Loucy (cell line): Measurements from ENCODE around the gene NXPE1.

ENCODE experiments used
- H2AFZ ChIP-seq: fragments of 200-600 bp; sonication (generic); 2 replicates; pipeline ENCODE4 v1.6.0; 2016; ENCODE audit warnings: antibody characterized with exemption, mild to moderate bottlenecking, low read length, moderate library complexity
- H3F3A ChIP-seq: fragments of 200-600 bp; 2 replicates; pipeline ENCODE4 v1.6.0; 2016; ENCODE audit warnings: antibody characterized with exemption, low read depth, mild to moderate bottlenecking
- H3K27me3 ChIP-seq: fragments of 200-600 bp; sonication (generic); 2 replicates; pipeline ENCODE4 v1.6.1; 2014; ENCODE audit warnings: low read length, mild to moderate bottlenecking; ENCODE audit not compliant: insufficient read depth, poor library complexity, severe bottlenecking
- H3K36me3 ChIP-seq: fragments of 200-600 bp; sonication (generic); 2 replicates; pipeline ENCODE4 v1.6.1; 2016; ENCODE audit warnings: low read length; ENCODE audit not compliant: insufficient read depth
- H3K4me1 ChIP-seq: fragments of 200-600 bp; sonication (generic); 2 replicates; pipeline ENCODE4 v1.5.1; 2014; ENCODE audit warnings: low read length, mild to moderate bottlenecking; ENCODE audit not compliant: insufficient read depth, poor library complexity, severe bottlenecking
- H3K4me2 ChIP-seq: fragments of 200-600 bp; sonication (generic); 2 replicates; pipeline ENCODE4 v1.6.0; 2014; ENCODE audit warnings: antibody characterized with exemption, low read length, low read depth, mild to moderate bottlenecking; ENCODE audit not compliant: poor library complexity, severe bottlenecking
- H3K4me3 ChIP-seq: fragments of 200-600 bp; sonication (generic); 2 replicates; pipeline ENCODE4 v1.5.1; 2014; ENCODE audit warnings: low read length, mild to moderate bottlenecking, mixed read lengths; ENCODE audit not compliant: poor library complexity, severe bottlenecking
- H3K79me2 ChIP-seq: fragments of 200-600 bp; sonication (generic); 2 replicates; pipeline ENCODE4 v1.6.1; 2014; ENCODE audit warnings: low read length; ENCODE audit not compliant: insufficient read depth
- H3K9ac ChIP-seq: fragments of 200-600 bp; sonication (generic); 2 replicates; pipeline ENCODE4 v1.6.0; 2014; ENCODE audit warnings: mild to moderate bottlenecking, low read depth, low read length, moderate library complexity; ENCODE audit not compliant: poor library complexity, severe bottlenecking
- H3K9me2 ChIP-seq: fragments of 200-600 bp; sonication (generic); replicated peaks from 2 replicates; pipeline ENCODE4 v1.6.1; 2016; ENCODE audit warnings: low read depth, low read length, mixed read lengths
- H3K9me3 ChIP-seq: fragments of 200-600 bp; sonication (generic); 2 replicates; pipeline ENCODE4 v1.6.1; 2014; ENCODE audit warnings: mild to moderate bottlenecking, antibody characterized with exemption, low read length, low read depth; ENCODE audit not compliant: insufficient read depth
- H4K20me1 ChIP-seq: fragments of 200-600 bp; sonication (generic); 2 replicates; pipeline ENCODE4 v1.6.0; 2014; ENCODE audit warnings: antibody characterized with exemption, low read length, mild to moderate bottlenecking; ENCODE audit not compliant: insufficient read depth, poor library complexity, severe bottlenecking
- EZH2phosphoT487 ChIP-seq: fragments of 200-600 bp; IDR thresholded peaks from 2 replicates; pipeline ENCODE4 v1.6.1; 2018; ENCODE audit warnings: antibody characterized with exemption, mild to moderate bottlenecking, moderate library complexity, borderline replicate concordance
- TF ChIP-seq, protein P1 (sequence below): fragments of 200-600 bp; sonication (generic); conservative IDR thresholded peaks from 2 replicates; pipeline ENCODE4 v1.5.1; 2014; ENCODE audit warnings: mild to moderate bottlenecking, antibody characterized with exemption, low read length

NXPE1 gene

DNA sequence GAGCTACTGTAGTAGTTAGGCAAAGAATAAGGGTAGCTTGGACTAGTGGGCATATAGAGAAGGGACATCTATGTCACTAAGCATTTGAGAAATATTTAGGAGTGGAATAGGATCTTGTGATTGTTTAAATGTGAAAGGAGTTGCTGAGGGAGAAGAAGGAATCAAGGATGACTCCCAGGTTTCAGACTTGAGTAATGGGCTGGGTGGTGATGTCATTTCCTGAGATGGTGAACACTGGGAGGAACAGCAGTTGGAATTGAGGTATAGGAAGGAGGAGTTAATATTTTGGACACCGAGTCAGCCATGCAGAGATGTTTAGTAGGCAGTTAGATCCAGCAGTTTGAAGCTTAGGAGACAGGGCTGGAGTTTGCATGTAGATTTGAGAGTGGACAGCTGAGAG, 80.3 kb downstream of the NXPE1 start:
- no peaks in the 10 kb centered on the region for H3K9me2 ChIP-seq
- H3K4me3 ChIP-seq, result no peak overlapping the region
- H3F3A ChIP-seq, result no peaks in the 10 kb centered on the region
- no peaks in the 10 kb centered on the region for H3K27me3 ChIP-seq
- no peaks in the 10 kb centered on the region for H3K4me1 ChIP-seq
- no peak overlapping the region for H3K9ac ChIP-seq
- no peak overlapping the region for H2AFZ ChIP-seq
- H3K9me3 ChIP-seq, result no peaks in the 10 kb centered on the region
- no peak overlapping the region for H3K4me2 ChIP-seq
- H4K20me1 ChIP-seq, result no peaks in the 10 kb centered on the region
- no peaks in the 10 kb centered on the region for H3K79me2 ChIP-seq
- TF ChIP-seq EZH2phosphoT487, result no peak
- TF ChIP-seq, protein P1, sequence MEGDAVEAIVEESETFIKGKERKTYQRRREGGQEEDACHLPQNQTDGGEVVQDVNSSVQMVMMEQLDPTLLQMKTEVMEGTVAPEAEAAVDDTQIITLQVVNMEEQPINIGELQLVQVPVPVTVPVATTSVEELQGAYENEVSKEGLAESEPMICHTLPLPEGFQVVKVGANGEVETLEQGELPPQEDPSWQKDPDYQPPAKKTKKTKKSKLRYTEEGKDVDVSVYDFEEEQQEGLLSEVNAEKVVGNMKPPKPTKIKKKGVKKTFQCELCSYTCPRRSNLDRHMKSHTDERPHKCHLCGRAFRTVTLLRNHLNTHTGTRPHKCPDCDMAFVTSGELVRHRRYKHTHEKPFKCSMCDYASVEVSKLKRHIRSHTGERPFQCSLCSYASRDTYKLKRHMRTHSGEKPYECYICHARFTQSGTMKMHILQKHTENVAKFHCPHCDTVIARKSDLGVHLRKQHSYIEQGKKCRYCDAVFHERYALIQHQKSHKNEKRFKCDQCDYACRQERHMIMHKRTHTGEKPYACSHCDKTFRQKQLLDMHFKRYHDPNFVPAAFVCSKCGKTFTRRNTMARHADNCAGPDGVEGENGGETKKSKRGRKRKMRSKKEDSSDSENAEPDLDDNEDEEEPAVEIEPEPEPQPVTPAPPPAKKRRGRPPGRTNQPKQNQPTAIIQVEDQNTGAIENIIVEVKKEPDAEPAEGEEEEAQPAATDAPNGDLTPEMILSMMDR, result no peak
- H3K36me3 ChIP-seq, result no peaks in the 10 kb centered on the region

DNA sequence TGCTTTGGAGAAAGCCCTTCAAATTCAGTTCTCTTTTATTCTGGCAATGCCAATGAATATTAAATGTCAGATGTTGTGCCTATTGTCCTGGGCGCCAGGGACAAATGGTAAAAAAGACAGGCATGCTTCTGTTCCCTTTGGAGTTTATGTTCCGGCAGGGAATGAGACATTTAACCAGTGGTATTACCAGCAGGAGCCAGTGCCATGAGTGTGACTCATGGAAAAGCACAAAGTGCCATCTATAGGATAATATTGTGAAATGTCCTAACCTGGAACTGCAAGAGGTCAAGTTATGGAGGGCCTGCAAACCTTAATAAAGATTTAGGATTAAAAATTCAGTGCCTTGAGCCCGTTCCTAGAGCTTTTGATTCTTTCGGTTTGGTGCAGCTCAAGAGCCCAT, 80.9 kb downstream of the NXPE1 start:
- no peaks in the 10 kb centered on the region for H3K9me2 ChIP-seq
- H3K4me3 ChIP-seq, result no peak overlapping the region
- H3K36me3 ChIP-seq, result no peaks in the 10 kb centered on the region
- no peaks in the 10 kb centered on the region for H3K9me3 ChIP-seq
- TF ChIP-seq, protein P1, result peak; percentile 13; the same call in 1 of the 2 replicates
- no peak for TF ChIP-seq EZH2phosphoT487
- no peaks in the 10 kb centered on the region for H3K79me2 ChIP-seq
- H3K27me3 ChIP-seq, result no peaks in the 10 kb centered on the region
- H4K20me1 ChIP-seq, result no peaks in the 10 kb centered on the region
- no peaks in the 10 kb centered on the region for H3F3A ChIP-seq
- no peak overlapping the region for H3K4me2 ChIP-seq
- H3K9ac ChIP-seq, result no peak overlapping the region
- H3K4me1 ChIP-seq, result no peaks in the 10 kb centered on the region
- no peak overlapping the region for H2AFZ ChIP-seq

DNA sequence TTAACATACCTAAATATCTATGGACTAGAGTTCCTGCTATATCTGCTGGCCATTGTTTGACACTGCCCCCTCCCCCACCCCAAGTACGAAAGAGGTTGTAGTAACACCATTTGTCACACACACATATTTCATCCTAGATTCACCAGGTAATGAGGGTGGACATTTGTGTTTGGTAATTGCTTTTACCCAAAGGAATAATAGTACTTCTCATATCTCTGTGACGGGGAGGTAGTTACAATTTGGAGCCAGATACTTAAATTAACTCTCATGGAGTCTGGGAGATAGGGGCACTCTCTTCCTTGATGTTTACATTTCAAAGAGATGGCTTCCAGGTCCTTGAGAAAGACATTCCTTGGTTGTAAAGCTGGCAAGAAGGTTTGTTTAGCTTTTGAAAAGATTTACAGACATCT, 81.7 kb downstream of the NXPE1 start:
- Histone ChIP-seq H3K9me3 (no peaks in the 10 kb centered on the region), H3K79me2 (no peaks in the 10 kb centered on the region), H2AFZ (no peak overlapping the region), H3K4me1 (no peaks in the 10 kb centered on the region), H3K27me3 (no peaks in the 10 kb centered on the region), H4K20me1 (no peaks in the 10 kb centered on the region), H3K9ac (no peak overlapping the region), H3K9me2 (no peaks in the 10 kb centered on the region), H3K4me2 (no peak overlapping the region), H3F3A (no peaks in the 10 kb centered on the region), H3K4me3 (no peak overlapping the region), H3K36me3 (no peaks in the 10 kb centered on the region)
- TF ChIP-seq, protein P1, result no peak
- no peak for TF ChIP-seq EZH2phosphoT487
